ENCODE data around the gene ACTR5.

ACTR5 gene

DNA sequence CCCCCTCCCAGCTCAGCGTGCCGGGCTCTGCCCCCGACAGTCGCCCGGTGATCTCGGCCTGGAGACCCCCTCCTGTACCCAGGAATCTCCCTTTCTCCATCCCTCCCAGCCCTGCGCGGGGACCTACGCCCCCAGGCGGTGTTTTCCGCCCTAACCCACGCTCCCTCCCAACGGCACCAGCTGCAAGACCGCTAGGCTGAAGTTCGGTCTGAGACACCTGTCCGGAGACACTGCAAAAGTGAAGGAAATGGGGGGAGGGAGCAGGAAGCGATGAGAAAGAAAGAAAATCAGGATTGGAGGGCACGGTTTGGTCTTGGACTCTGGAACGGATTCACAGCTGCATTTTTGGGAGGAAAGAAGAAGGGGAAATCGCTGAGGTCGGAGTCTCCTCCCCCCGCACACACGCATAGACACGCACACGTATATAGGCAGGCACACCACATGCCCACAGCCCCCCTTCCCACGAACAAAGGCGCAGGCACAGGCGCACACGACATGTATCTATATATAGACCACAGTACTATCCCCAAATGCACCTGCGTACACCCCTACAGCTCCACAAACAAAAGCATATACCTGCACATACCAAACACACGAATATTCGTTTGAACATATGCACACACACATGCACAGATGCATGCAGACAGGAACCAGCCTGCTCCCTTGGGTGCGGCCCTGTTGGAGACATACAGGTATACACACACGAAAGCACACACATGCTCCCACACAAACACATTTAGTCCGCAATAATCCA, 22.9 kb upstream of the ACTR5 start (continued):
- TF ChIP-seq, protein P1, sequence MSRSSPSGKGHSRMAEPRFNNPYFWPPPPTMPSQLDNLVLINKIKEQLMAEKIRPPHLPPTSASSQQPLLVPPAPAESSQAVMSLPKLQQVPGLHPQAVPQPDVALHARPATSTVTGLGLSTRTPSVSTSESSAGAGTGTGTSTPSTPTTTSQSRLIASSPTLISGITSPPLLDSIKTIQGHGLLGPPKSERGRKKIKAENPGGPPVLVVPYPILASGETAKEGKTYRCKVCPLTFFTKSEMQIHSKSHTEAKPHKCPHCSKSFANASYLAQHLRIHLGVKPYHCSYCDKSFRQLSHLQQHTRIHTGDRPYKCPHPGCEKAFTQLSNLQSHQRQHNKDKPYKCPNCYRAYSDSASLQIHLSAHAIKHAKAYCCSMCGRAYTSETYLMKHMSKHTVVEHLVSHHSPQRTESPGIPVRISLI (tag by site-specific recombination; IDR thresholded peaks at IDR 0.05) = no peak
- TF ChIP-seq ZIC2 (tag by site-specific recombination; IDR thresholded peaks at IDR 0.05) = no peak
- peak; percentile 62 for TF ChIP-seq EGR2 (tag by site-specific recombination; IDR thresholded peaks at IDR 0.05; ENCODE audit: low read depth)
- no peak for TF ChIP-seq ZNF211 (tag by site-specific recombination; IDR thresholded peaks at IDR 0.05; ENCODE audit: low read depth)
- no peak for TF ChIP-seq BCL11B (tag by site-specific recombination; IDR thresholded peaks at IDR 0.05; ENCODE audit: low read depth)
- TF ChIP-seq SP2 (tag by site-specific recombination; IDR thresholded peaks at IDR 0.05) = peak; percentile 44
- TF ChIP-seq, protein P2, sequence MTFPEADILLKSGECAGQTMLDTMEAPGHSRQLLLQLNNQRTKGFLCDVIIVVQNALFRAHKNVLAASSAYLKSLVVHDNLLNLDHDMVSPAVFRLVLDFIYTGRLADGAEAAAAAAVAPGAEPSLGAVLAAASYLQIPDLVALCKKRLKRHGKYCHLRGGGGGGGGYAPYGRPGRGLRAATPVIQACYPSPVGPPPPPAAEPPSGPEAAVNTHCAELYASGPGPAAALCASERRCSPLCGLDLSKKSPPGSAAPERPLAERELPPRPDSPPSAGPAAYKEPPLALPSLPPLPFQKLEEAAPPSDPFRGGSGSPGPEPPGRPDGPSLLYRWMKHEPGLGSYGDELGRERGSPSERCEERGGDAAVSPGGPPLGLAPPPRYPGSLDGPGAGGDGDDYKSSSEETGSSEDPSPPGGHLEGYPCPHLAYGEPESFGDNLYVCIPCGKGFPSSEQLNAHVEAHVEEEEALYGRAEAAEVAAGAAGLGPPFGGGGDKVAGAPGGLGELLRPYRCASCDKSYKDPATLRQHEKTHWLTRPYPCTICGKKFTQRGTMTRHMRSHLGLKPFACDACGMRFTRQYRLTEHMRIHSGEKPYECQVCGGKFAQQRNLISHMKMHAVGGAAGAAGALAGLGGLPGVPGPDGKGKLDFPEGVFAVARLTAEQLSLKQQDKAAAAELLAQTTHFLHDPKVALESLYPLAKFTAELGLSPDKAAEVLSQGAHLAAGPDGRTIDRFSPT (tag by site-specific recombination; IDR thresholded peaks at IDR 0.05) = no peak
- TF ChIP-seq, protein P3, sequence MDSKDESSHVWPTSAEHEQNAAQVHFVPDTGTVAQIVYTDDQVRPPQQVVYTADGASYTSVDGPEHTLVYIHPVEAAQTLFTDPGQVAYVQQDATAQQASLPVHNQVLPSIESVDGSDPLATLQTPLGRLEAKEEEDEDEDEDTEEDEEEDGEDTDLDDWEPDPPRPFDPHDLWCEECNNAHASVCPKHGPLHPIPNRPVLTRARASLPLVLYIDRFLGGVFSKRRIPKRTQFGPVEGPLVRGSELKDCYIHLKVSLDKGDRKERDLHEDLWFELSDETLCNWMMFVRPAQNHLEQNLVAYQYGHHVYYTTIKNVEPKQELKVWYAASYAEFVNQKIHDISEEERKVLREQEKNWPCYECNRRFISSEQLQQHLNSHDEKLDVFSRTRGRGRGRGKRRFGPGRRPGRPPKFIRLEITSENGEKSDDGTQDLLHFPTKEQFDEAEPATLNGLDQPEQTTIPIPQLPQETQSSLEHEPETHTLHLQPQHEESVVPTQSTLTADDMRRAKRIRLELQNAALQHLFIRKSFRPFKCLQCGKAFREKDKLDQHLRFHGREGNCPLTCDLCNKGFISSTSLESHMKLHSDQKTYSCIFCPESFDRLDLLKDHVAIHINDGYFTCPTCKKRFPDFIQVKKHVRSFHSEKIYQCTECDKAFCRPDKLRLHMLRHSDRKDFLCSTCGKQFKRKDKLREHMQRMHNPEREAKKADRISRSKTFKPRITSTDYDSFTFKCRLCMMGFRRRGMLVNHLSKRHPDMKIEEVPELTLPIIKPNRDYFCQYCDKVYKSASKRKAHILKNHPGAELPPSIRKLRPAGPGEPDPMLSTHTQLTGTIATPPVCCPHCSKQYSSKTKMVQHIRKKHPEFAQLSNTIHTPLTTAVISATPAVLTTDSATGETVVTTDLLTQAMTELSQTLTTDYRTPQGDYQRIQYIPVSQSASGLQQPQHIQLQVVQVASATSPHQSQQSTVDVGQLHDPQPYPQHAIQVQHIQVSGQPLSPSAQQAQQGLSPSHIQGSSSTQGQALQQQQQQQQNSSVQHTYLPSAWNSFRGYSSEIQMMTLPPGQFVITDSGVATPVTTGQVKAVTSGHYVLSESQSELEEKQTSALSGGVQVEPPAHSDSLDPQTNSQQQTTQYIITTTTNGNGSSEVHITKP (tag by site-specific recombination; IDR thresholded peaks at IDR 0.05) = no peak
- TF ChIP-seq, protein P4, sequence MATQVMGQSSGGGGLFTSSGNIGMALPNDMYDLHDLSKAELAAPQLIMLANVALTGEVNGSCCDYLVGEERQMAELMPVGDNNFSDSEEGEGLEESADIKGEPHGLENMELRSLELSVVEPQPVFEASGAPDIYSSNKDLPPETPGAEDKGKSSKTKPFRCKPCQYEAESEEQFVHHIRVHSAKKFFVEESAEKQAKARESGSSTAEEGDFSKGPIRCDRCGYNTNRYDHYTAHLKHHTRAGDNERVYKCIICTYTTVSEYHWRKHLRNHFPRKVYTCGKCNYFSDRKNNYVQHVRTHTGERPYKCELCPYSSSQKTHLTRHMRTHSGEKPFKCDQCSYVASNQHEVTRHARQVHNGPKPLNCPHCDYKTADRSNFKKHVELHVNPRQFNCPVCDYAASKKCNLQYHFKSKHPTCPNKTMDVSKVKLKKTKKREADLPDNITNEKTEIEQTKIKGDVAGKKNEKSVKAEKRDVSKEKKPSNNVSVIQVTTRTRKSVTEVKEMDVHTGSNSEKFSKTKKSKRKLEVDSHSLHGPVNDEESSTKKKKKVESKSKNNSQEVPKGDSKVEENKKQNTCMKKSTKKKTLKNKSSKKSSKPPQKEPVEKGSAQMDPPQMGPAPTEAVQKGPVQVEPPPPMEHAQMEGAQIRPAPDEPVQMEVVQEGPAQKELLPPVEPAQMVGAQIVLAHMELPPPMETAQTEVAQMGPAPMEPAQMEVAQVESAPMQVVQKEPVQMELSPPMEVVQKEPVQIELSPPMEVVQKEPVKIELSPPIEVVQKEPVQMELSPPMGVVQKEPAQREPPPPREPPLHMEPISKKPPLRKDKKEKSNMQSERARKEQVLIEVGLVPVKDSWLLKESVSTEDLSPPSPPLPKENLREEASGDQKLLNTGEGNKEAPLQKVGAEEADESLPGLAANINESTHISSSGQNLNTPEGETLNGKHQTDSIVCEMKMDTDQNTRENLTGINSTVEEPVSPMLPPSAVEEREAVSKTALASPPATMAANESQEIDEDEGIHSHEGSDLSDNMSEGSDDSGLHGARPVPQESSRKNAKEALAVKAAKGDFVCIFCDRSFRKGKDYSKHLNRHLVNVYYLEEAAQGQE (tag by site-specific recombination; IDR thresholded peaks at IDR 0.05) = no peak
- TF ChIP-seq, protein P5, sequence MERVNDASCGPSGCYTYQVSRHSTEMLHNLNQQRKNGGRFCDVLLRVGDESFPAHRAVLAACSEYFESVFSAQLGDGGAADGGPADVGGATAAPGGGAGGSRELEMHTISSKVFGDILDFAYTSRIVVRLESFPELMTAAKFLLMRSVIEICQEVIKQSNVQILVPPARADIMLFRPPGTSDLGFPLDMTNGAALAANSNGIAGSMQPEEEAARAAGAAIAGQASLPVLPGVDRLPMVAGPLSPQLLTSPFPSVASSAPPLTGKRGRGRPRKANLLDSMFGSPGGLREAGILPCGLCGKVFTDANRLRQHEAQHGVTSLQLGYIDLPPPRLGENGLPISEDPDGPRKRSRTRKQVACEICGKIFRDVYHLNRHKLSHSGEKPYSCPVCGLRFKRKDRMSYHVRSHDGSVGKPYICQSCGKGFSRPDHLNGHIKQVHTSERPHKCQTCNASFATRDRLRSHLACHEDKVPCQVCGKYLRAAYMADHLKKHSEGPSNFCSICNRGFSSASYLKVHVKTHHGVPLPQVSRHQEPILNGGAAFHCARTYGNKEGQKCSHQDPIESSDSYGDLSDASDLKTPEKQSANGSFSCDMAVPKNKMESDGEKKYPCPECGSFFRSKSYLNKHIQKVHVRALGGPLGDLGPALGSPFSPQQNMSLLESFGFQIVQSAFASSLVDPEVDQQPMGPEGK (tag by site-specific recombination; IDR thresholded peaks at IDR 0.05) = 0 out of 2 replicates have a peak, but pooled peaks have one; percentile 11
- TF ChIP-seq, protein P6, sequence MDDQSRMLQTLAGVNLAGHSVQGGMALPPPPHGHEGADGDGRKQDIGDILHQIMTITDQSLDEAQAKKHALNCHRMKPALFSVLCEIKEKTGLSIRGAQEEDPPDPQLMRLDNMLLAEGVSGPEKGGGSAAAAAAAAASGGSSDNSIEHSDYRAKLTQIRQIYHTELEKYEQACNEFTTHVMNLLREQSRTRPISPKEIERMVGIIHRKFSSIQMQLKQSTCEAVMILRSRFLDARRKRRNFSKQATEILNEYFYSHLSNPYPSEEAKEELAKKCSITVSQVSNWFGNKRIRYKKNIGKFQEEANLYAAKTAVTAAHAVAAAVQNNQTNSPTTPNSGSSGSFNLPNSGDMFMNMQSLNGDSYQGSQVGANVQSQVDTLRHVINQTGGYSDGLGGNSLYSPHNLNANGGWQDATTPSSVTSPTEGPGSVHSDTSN (CRISPR knock-in tag; IDR thresholded peaks at IDR 0.05) = no peak
- peak; percentile 78 for TF ChIP-seq ZFHX2 (tag by site-specific recombination; conservative IDR thresholded peaks at IDR 0.05)
- TF ChIP-seq ZNF202 (tag by site-specific recombination; IDR thresholded peaks at IDR 0.05; ENCODE audit: borderline replicate concordance) = no peak

All from HEK293 (cell line).